ENCODE results near the gene MBD2.

MBD2 gene

GRCh38 chr18:54155412-54155811, 69.1 kb downstream of the MBD2 start:
- TF ChIP-seq TCF12 (IDR thresholded peaks at IDR 0.05; ENCODE audit: low read depth) (no peak), RAD21 (IDR thresholded peaks at IDR 0.05; ENCODE audit: low read depth) (no peak), MAX (IDR thresholded peaks at IDR 0.05) (no peak), YY1 (IDR thresholded peaks at IDR 0.05; ENCODE audit: low read depth) (no peak), FOXM1 (IDR thresholded peaks at IDR 0.05; ENCODE audit: borderline replicate concordance, low read depth) (no peak), USF1 (IDR thresholded peaks at IDR 0.05) (no peak), TEAD4 (IDR thresholded peaks at IDR 0.05) (no peak), CREB1 (IDR thresholded peaks at IDR 0.05; ENCODE audit: low read depth) (no peak), EP300 (IDR thresholded peaks at IDR 0.05; ENCODE audit: borderline replicate concordance) (no peak), CEBPB (IDR thresholded peaks at IDR 0.05) (no peak), TAF1 (IDR thresholded peaks at IDR 0.05; ENCODE audit: low read depth) (no peak), NFIC (IDR thresholded peaks at IDR 0.05) (no peak), REST (IDR thresholded peaks at IDR 0.05; ENCODE audit: low read depth) (no peak), EGR1 (IDR thresholded peaks at IDR 0.05) (no peak), ZBTB7A (IDR thresholded peaks at IDR 0.05; ENCODE audit: low read depth) (no peak)

GRCh38 chr18:54154231-54154630, 70.2 kb downstream of the MBD2 start:
- TF ChIP-seq FOXM1 (IDR thresholded peaks at IDR 0.05; ENCODE audit: borderline replicate concordance, low read depth) = no peak
- TF ChIP-seq USF1 (IDR thresholded peaks at IDR 0.05) = no peak
- TF ChIP-seq NFIC (IDR thresholded peaks at IDR 0.05) = no peak
- TF ChIP-seq REST (IDR thresholded peaks at IDR 0.05; ENCODE audit: low read depth) = no peak
- no peak for TF ChIP-seq TAF1 (IDR thresholded peaks at IDR 0.05; ENCODE audit: low read depth)
- TF ChIP-seq TEAD4 (IDR thresholded peaks at IDR 0.05) = no peak
- no peak for TF ChIP-seq EGR1 (IDR thresholded peaks at IDR 0.05)
- TF ChIP-seq EP300 (IDR thresholded peaks at IDR 0.05; ENCODE audit: borderline replicate concordance) = no peak
- no peak for TF ChIP-seq MAX (IDR thresholded peaks at IDR 0.05)
- no peak for TF ChIP-seq RAD21 (IDR thresholded peaks at IDR 0.05; ENCODE audit: low read depth)
- TF ChIP-seq CREB1 (IDR thresholded peaks at IDR 0.05; ENCODE audit: low read depth) = no peak
- TF ChIP-seq CEBPB (IDR thresholded peaks at IDR 0.05) = no peak
- TF ChIP-seq ZBTB7A (IDR thresholded peaks at IDR 0.05; ENCODE audit: low read depth) = no peak

GRCh38 chr18:54151376-54151775, 73.1 kb downstream of the MBD2 start:
- no peak for TF ChIP-seq YY1 (IDR thresholded peaks at IDR 0.05; ENCODE audit: low read depth)
- no peak for TF ChIP-seq RAD21 (IDR thresholded peaks at IDR 0.05; ENCODE audit: low read depth)
- TF ChIP-seq EP300 (IDR thresholded peaks at IDR 0.05; ENCODE audit: borderline replicate concordance) = no peak
- TF ChIP-seq FOXM1 (IDR thresholded peaks at IDR 0.05; ENCODE audit: borderline replicate concordance, low read depth) = no peak
- TF ChIP-seq REST (IDR thresholded peaks at IDR 0.05; ENCODE audit: low read depth) = no peak
- no peak for TF ChIP-seq TEAD4 (IDR thresholded peaks at IDR 0.05)
- TF ChIP-seq USF1 (IDR thresholded peaks at IDR 0.05) = no peak
- TF ChIP-seq ZBTB7A (IDR thresholded peaks at IDR 0.05; ENCODE audit: low read depth) = no peak
- no peak for TF ChIP-seq TCF12 (IDR thresholded peaks at IDR 0.05; ENCODE audit: low read depth)

GRCh38 chr18:54150226-54150625, 74.2 kb downstream of the MBD2 start:
- TF ChIP-seq EGR1 (IDR thresholded peaks at IDR 0.05) (no peak), RAD21 (IDR thresholded peaks at IDR 0.05; ENCODE audit: low read depth) (no peak), MAX (IDR thresholded peaks at IDR 0.05) (no peak), NFIC (IDR thresholded peaks at IDR 0.05) (no peak), USF1 (IDR thresholded peaks at IDR 0.05) (no peak), TEAD4 (IDR thresholded peaks at IDR 0.05) (no peak), TCF12 (IDR thresholded peaks at IDR 0.05; ENCODE audit: low read depth) (no peak), TAF1 (IDR thresholded peaks at IDR 0.05; ENCODE audit: low read depth) (no peak), REST (IDR thresholded peaks at IDR 0.05; ENCODE audit: low read depth) (no peak), EP300 (IDR thresholded peaks at IDR 0.05; ENCODE audit: borderline replicate concordance) (no peak), ZBTB7A (IDR thresholded peaks at IDR 0.05; ENCODE audit: low read depth) (no peak), CEBPB (IDR thresholded peaks at IDR 0.05) (no peak), FOXM1 (IDR thresholded peaks at IDR 0.05; ENCODE audit: borderline replicate concordance, low read depth) (no peak), YY1 (IDR thresholded peaks at IDR 0.05; ENCODE audit: low read depth) (no peak), CREB1 (IDR thresholded peaks at IDR 0.05; ENCODE audit: low read depth) (no peak)

All from Ishikawa (cell line).